ENCODE data around the gene IKZF4. TPM values are rescaled to one million over a fixed set of nuclear protein-coding genes. Genes with fewer than 3 reads are reported as not detected.

IKZF4 gene
- total RNA-seq, 1 experiment from 2014 or later: 13.9 TPM

DNA sequence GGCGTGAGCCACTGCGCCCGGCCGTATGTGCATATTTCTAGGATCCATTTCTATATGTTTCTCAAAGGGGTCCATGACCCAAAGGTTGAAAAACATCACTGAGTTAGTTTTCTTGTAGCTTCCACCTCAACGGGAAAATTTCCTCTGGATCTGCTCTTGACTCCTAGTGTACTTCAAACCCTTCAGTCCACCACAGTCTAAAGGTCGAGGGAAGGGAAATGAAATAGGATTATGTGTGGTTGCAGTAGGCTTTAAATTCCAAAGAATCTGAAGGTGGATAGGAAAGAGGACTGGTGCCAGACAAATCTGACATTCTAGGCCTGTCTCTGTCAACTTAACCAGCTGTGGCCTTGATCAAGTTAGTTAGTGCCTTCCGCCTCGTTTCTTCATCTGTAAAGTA is 25.5 kb upstream of the IKZF4 start:
- no peak overlapping the region for H2AK5ac ChIP-seq (ENCODE audit: insufficient read length, low read length)
- no peaks in the 10 kb centered on the region for H3K79me1 ChIP-seq (ENCODE audit: insufficient read depth, low read depth, low read length, poor library complexity, severe bottlenecking)
- no peak overlapping the region for H2BK120ac ChIP-seq (ENCODE audit: low read depth, low read length, poor library complexity, severe bottlenecking)
- peaks cover 6 to 11% of the 10 kb centered on the region in 2 experiments; a peak in 3 of 4 replicates for H3K4me1 Mint-ChIP-seq
- H4K91ac ChIP-seq (ENCODE audit: insufficient read length, low read depth, low read length): no peak overlapping the region
- H3K23ac ChIP-seq (ENCODE audit: insufficient read length, low read depth, low read length): no peak overlapping the region
- no peak overlapping the region for H4K8ac ChIP-seq (replicated peaks; ENCODE audit: insufficient read length, low read depth, low read length)
- no CpG with 5 or more reads among the region's 8 CpGs for WGBS (ENCODE audit: extremely low coverage, insufficient read length, low lambda C conversion rate)
- H3K4me3 Mint-ChIP-seq: no peak overlapping the region
- H3K4me1 ChIP-seq (ENCODE audit: insufficient read depth, low read length): no peaks in the 10 kb centered on the region
- no peak overlapping the region for H3K18ac ChIP-seq (ENCODE audit: insufficient read length, low read depth, low read length)
- no peak overlapping the region for H3K4me2 ChIP-seq (ENCODE audit: insufficient read depth, insufficient read length, low read length)
- H4K5ac ChIP-seq (ENCODE audit: insufficient read length, low read depth, low read length): no peak overlapping the region
- no peak overlapping the region for H3K56ac ChIP-seq (ENCODE audit: insufficient read length, low read depth, low read length)
- no peaks in the 10 kb centered on the region for H3K9me3 ChIP-seq (ENCODE audit: control insufficient read depth, low read depth, low read length)
- H3K23me2 ChIP-seq (ENCODE audit: insufficient read length, low read depth, low read length, poor library complexity, severe bottlenecking): peaks cover 8% of the 10 kb centered on the region
- H2BK20ac ChIP-seq (ENCODE audit: low read depth, low read length, poor library complexity, severe bottlenecking): no peak overlapping the region
- H3K27me3 ChIP-seq (ENCODE audit: insufficient read depth, low read length): no peaks in the 10 kb centered on the region
- no peak overlapping the region for H3K4ac ChIP-seq (ENCODE audit: low read depth, low read length)
- DNase-seq: no peak
- H3K27ac Mint-ChIP-seq: 0 out of 7 replicates have a peak overlapping the region, but pooled peaks of 1 of the 3 experiments have one; percentile 57
- no peaks in the 10 kb centered on the region for H3K79me2 ChIP-seq (ENCODE audit: insufficient read depth, low read length)
- H2BK15ac ChIP-seq (ENCODE audit: low read depth, low read length): no peak overlapping the region
- H3K14ac ChIP-seq (ENCODE audit: insufficient read depth, low read length): no peak overlapping the region
- no peaks in the 10 kb centered on the region for H4K20me1 ChIP-seq (ENCODE audit: control insufficient read depth, insufficient read depth, insufficient read length)
- H2BK12ac ChIP-seq (ENCODE audit: insufficient read length, low read depth, low read length): no peak overlapping the region
- H3K9me3 Mint-ChIP-seq: no peaks in the 10 kb centered on the region
- H3K9ac ChIP-seq (ENCODE audit: extremely low read depth, insufficient read length, low read length): no peak overlapping the region
- TF ChIP-seq, protein P1, sequence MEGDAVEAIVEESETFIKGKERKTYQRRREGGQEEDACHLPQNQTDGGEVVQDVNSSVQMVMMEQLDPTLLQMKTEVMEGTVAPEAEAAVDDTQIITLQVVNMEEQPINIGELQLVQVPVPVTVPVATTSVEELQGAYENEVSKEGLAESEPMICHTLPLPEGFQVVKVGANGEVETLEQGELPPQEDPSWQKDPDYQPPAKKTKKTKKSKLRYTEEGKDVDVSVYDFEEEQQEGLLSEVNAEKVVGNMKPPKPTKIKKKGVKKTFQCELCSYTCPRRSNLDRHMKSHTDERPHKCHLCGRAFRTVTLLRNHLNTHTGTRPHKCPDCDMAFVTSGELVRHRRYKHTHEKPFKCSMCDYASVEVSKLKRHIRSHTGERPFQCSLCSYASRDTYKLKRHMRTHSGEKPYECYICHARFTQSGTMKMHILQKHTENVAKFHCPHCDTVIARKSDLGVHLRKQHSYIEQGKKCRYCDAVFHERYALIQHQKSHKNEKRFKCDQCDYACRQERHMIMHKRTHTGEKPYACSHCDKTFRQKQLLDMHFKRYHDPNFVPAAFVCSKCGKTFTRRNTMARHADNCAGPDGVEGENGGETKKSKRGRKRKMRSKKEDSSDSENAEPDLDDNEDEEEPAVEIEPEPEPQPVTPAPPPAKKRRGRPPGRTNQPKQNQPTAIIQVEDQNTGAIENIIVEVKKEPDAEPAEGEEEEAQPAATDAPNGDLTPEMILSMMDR (conservative IDR thresholded peaks at IDR 0.05): no peak
- peaks cover 41 to 50% (median 46%) of the 10 kb centered on the region in 3 experiments; a peak in 6 of 7 replicates for H3K36me3 Mint-ChIP-seq (ENCODE audit: insufficient read depth in 1 of 3, low read depth in 3 of 3)
- H2BK5ac ChIP-seq (ENCODE audit: insufficient read length, low read length): no peak overlapping the region
- no peak overlapping the region for H3T11ph ChIP-seq (ENCODE audit: low read length)
- H3K27me3 Mint-ChIP-seq (ENCODE audit: low read depth): no peaks in the 10 kb centered on the region
- H2AFZ ChIP-seq (ENCODE audit: low read length): no peak overlapping the region
- no peak overlapping the region for H3K27ac ChIP-seq (ENCODE audit: insufficient read length, low read depth, low read length)
